NCI-H446 treated with DMSO at 0.1 percent for 48 hours (cell line): ENCODE measurements around the gene FADS6.
"Not testable (repeated sequence)": the region's sequence is repeated elsewhere in the genome, so short reads cannot be mapped to it uniquely, and the experiment has no call there.

Experiments
- DNase-seq: peaks from one replicate; lab custom pipeline; 2025; lab: John Stamatoyannopoulos, UW

FADS6 gene

GRCh38 chr17:74920642-74921025 is 27.2 kb upstream of the FADS6 start:
- DNase-seq, result no peak

GRCh38 chr17:74920306-74920620 is 26.8 kb upstream of the FADS6 start:
- no peak for DNase-seq

- DNase-seq, result no peak
These were observed 26.2 kb upstream of the FADS6 start for GRCh38 chr17:74919440-74920305.

GRCh38 chr17:74918906-74919305 is 25.5 kb upstream of the FADS6 start:
- DNase-seq, result no peak

- DNase-seq, result no peak
These were observed 24.0 kb upstream of the FADS6 start for GRCh38 chr17:74917430-74917829.

GRCh38 chr17:74916851-74917199 is 23.4 kb upstream of the FADS6 start:
- no peak for DNase-seq

GRCh38 chr17:74916136-74916850 is 22.9 kb upstream of the FADS6 start:
- no peak for DNase-seq

- DNase-seq, result not testable (repeated sequence)
These were observed 18.0 kb upstream of the FADS6 start for GRCh38 chr17:74911423-74911822.

- DNase-seq, result not testable (repeated sequence)
These were observed 15.7 kb upstream of the FADS6 start for GRCh38 chr17:74909097-74909496.

GRCh38 chr17:74907012-74907411 is 13.6 kb upstream of the FADS6 start:
- DNase-seq, result no peak

- DNase-seq, result not testable (repeated sequence)
These were observed 12.9 kb upstream of the FADS6 start for GRCh38 chr17:74906214-74906793.

- DNase-seq, result no peak
These were observed 11.4 kb upstream of the FADS6 start for GRCh38 chr17:74904687-74905409.

GRCh38 chr17:74903671-74904070 is 10.2 kb upstream of the FADS6 start:
- DNase-seq, result no peak

GRCh38 chr17:74903034-74903433 is 9.6 kb upstream of the FADS6 start:
- DNase-seq, result no peak

GRCh38 chr17:74901353-74902135 is 8.1 kb upstream of the FADS6 start:
- no peak for DNase-seq

- no peak for DNase-seq
These were observed 6.8 kb upstream of the FADS6 start for GRCh38 chr17:74900208-74900607.

GRCh38 chr17:74898376-74898946 is 5.0 kb upstream of the FADS6 start:
- DNase-seq, result no peak

- no peak for DNase-seq
These were observed 671 bp upstream of the FADS6 start for GRCh38 chr17:74893936-74894671.

- DNase-seq, result no peak
These were observed 1.2 kb downstream of the FADS6 start for GRCh38 chr17:74892013-74892841.

- DNase-seq, result no peak
These were observed 2.9 kb downstream of the FADS6 start for GRCh38 chr17:74890554-74890953.
